BLaER1 treated with 17β-estradiol and CSF1 and Interleukin-3, amounts not matched to agents 10 nM and 100 nM (cell line): Measurements from ENCODE around the gene TMEM214.
A peak's percentile ranks its signal among the peaks of the same experiment; 100 is the strongest.

Experiments used
- H3K27ac ChIP-seq, 11 experiments: shearing (Covaris generic); formaldehyde crosslinking; 2 replicates each; pipeline ENCODE4 v1.8.1; 2022
- H3K27me3 ChIP-seq, 11 experiments: shearing (Covaris generic); formaldehyde crosslinking; 2 replicates each; pipeline ENCODE4 v1.8.1; 2022
- H3K36me3 ChIP-seq, 11 experiments: shearing (Covaris generic); formaldehyde crosslinking; 2 replicates each; pipeline ENCODE4 v1.8.1; 2022
- H3K4me1 ChIP-seq, 10 experiments: shearing (Covaris generic); formaldehyde crosslinking; 2 replicates each; pipeline ENCODE4 v1.8.1; 2022
- H3K4me2 ChIP-seq, 11 experiments: shearing (Covaris generic); formaldehyde crosslinking; 2 replicates each; pipeline ENCODE4 v1.8.1; 2022
- H3K4me3 ChIP-seq, 10 experiments: shearing (Covaris generic); formaldehyde crosslinking; 2 replicates each; pipeline ENCODE4 v1.8.1; 2022
- H3K9ac ChIP-seq, 11 experiments: shearing (Covaris generic); formaldehyde crosslinking; 2 replicates each; pipeline ENCODE4 v1.8.1; 2022
- H3K9me3 ChIP-seq, 11 experiments: shearing (Covaris generic); formaldehyde crosslinking; replicated peaks in 1 of 11; 2 replicates each; pipeline ENCODE4 v1.8.1; 2022
- H4K20me1 ChIP-seq, 11 experiments: shearing (Covaris generic); formaldehyde crosslinking; 2 replicates each; pipeline ENCODE4 v1.8.1; 2022
- Cebpa-rat ChIP-seq, 11 experiments: shearing (Covaris generic); IDR thresholded peaks; 2 replicates each; pipeline ENCODE4 v1.8.1; 2022

Gene TMEM214

GRCh38 chr2:27078267-27079194 is 45.8 kb downstream of the TMEM214 start, which contains the start of gene EMILIN1:
TSS of gene EMILIN1 (plus strand) at chr2:27078615. CDS start at chr2:27079066, 451 bp downstream.
- Histone ChIP-seq H3K27me3 (no peaks in the 10 kb centered on the region), H3K9me3 (no peaks in the 10 kb centered on the region), H3K4me3 (peak within 1 kb of the TSS; percentile 73 to 97 (median 82)), H3K4me2 (peak within 1 kb of the TSS; percentile 98 to 100 (median 99)), H3K36me3 (peaks cover 14 to 27% (median 19%) of the 10 kb centered on the region in 11 experiments; a peak in 21 of 22 replicates), H3K27ac (peak within 1 kb of the TSS; percentile 80 to 94 (median 88)), H3K4me1 (peaks cover 75 to 97% (median 83%) of the 10 kb centered on the region in 10 experiments), H3K9ac (peak within 1 kb of the TSS; percentile 86 to 91 (median 90)), H4K20me1 (peaks cover 0 to 22% (median 8%) of the 10 kb centered on the region in 11 experiments; a peak in 12 of 22 replicates)
- no peak for TF ChIP-seq Cebpa-rat (IDR thresholded peaks at IDR 0.05)

- Histone ChIP-seq H3K4me2 (peak overlapping the region; percentile 98 to 100 (median 99)), H3K27me3 (no peaks in the 10 kb centered on the region), H3K9me3 (no peaks in the 10 kb centered on the region), H3K27ac (peak overlapping the region; percentile 80 to 94 (median 88)), H4K20me1 (peaks cover 0 to 31% (median 18%) of the 10 kb centered on the region in 11 experiments; a peak in 13 of 22 replicates), H3K4me3 (peak overlapping the region; percentile 73 to 97 (median 82)), H3K36me3 (peaks cover 23 to 36% (median 28%) of the 10 kb centered on the region in 11 experiments), H3K4me1 (peaks cover 75 to 97% (median 83%) of the 10 kb centered on the region in 10 experiments), H3K9ac (peak overlapping the region; percentile 86 to 91 (median 90))
- no peak for TF ChIP-seq Cebpa-rat (IDR thresholded peaks at IDR 0.05)
Observed at GRCh38 chr2:27079233-27080139, 46.7 kb downstream of the TMEM214 start.

- H3K9ac ChIP-seq = peak overlapping the region; percentile 86 to 91 (median 90)
- peaks cover 0 to 37% (median 21%) of the 10 kb centered on the region in 11 experiments; a peak in 13 of 22 replicates for H4K20me1 ChIP-seq
- peak overlapping the region; percentile 80 to 94 (median 88) for H3K27ac ChIP-seq
- no peaks in the 10 kb centered on the region for H3K9me3 ChIP-seq
- no peaks in the 10 kb centered on the region for H3K27me3 ChIP-seq
- H3K36me3 ChIP-seq = peaks cover 24 to 43% (median 31%) of the 10 kb centered on the region in 11 experiments
- peaks cover 75 to 97% (median 83%) of the 10 kb centered on the region in 10 experiments for H3K4me1 ChIP-seq
- H3K4me3 ChIP-seq = peak overlapping the region; percentile 73 to 97 (median 82)
- peak overlapping the region; percentile 98 to 100 (median 99) for H3K4me2 ChIP-seq
- TF ChIP-seq Cebpa-rat (IDR thresholded peaks at IDR 0.05) = no peak
Observed at GRCh38 chr2:27080140-27080469, 47.3 kb downstream of the TMEM214 start.

- no peak for TF ChIP-seq Cebpa-rat (IDR thresholded peaks at IDR 0.05)
- Histone ChIP-seq H4K20me1 (peaks cover 0 to 42% (median 26%) of the 10 kb centered on the region in 11 experiments; a peak in 13 of 22 replicates), H3K27ac (peak overlapping the region; percentile 80 to 94 (median 88)), H3K4me2 (peak overlapping the region; percentile 98 to 100 (median 99)), H3K27me3 (no peaks in the 10 kb centered on the region), H3K4me3 (peak overlapping the region; percentile 73 to 97 (median 82)), H3K9ac (peak overlapping the region; percentile 86 to 91 (median 90)), H3K9me3 (no peaks in the 10 kb centered on the region), H3K36me3 (peaks cover 24 to 47% (median 31%) of the 10 kb centered on the region in 11 experiments), H3K4me1 (peaks cover 75 to 97% (median 83%) of the 10 kb centered on the region in 10 experiments)
Observed at GRCh38 chr2:27080603-27080936, 47.8 kb downstream of the TMEM214 start.

GRCh38 chr2:27081984-27082772 is 49.4 kb downstream of the TMEM214 start:
- peak overlapping the region; percentile 64 to 89 (median 77); a peak in 21 of 22 replicates for H3K9ac ChIP-seq
- H4K20me1 ChIP-seq = peaks cover 0 to 53% (median 27%) of the 10 kb centered on the region in 11 experiments; a peak in 13 of 22 replicates
- H3K4me1 ChIP-seq = peaks cover 70 to 92% (median 78%) of the 10 kb centered on the region in 10 experiments
- no peak for TF ChIP-seq Cebpa-rat (IDR thresholded peaks at IDR 0.05)
- peak overlapping the region; percentile 88 to 100 (median 99) for H3K4me2 ChIP-seq
- H3K9me3 ChIP-seq = no peaks in the 10 kb centered on the region
- no peaks in the 10 kb centered on the region for H3K27me3 ChIP-seq
- H3K4me3 ChIP-seq = peak overlapping the region; percentile 35 to 65 (median 52); a peak in 19 of 20 replicates
- peaks cover 24 to 47% (median 31%) of the 10 kb centered on the region in 11 experiments for H3K36me3 ChIP-seq
- peak overlapping the region; percentile 38 to 92 (median 82); a peak in 21 of 22 replicates for H3K27ac ChIP-seq

- H3K9me3 ChIP-seq = no peaks in the 10 kb centered on the region
- peak overlapping the region in 3 of 10 experiments; percentile 7 to 65 (median 59); a peak in 4 of 20 replicates for H3K4me3 ChIP-seq
- peaks cover 24 to 47% (median 31%) of the 10 kb centered on the region in 11 experiments for H3K36me3 ChIP-seq
- no peak for TF ChIP-seq Cebpa-rat (IDR thresholded peaks at IDR 0.05)
- peak overlapping the region; percentile 88 to 100 (median 99) for H3K4me2 ChIP-seq
- peak overlapping the region; percentile 64 to 89 (median 78); a peak in 21 of 22 replicates for H3K9ac ChIP-seq
- peak overlapping the region in 10 of 11 experiments; percentile 65 to 92 (median 82); a peak in 19 of 22 replicates for H3K27ac ChIP-seq
- peaks cover 66 to 92% (median 78%) of the 10 kb centered on the region in 10 experiments for H3K4me1 ChIP-seq
- H3K27me3 ChIP-seq = no peaks in the 10 kb centered on the region
- peaks cover 0 to 57% (median 27%) of the 10 kb centered on the region in 11 experiments; a peak in 13 of 22 replicates for H4K20me1 ChIP-seq
Observed at GRCh38 chr2:27082773-27083409, 50.1 kb downstream of the TMEM214 start.
